ENCODE measurements around the gene TRIM22.
"Not testable (repeated sequence)": the region's sequence is repeated elsewhere in the genome, so short reads cannot be mapped to it uniquely, and the experiment has no call there.

TRIM22 gene

DNA sequence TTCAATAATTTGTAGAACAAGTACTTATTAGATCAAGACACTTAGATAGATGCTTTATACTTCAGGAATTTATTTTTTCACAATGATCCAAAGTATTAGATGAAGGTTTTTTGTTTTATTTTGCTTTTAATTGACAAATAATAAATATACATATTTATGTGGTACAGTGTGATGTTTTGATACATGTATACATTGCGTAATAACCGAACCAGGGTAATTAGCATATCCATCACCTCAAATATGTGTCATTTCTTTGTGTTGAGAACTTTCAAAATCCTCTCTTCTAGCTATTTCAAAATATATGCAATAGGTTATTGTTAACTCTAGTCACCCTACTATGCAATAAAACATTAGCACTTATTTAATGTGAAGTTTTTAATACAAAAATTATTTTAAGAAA lies 26.1 kb upstream of the TRIM22 start:
- no peak overlapping the region for H3K4me3 ChIP-seq (ENCODE audit: low read length)
- TF ChIP-seq, protein P1, sequence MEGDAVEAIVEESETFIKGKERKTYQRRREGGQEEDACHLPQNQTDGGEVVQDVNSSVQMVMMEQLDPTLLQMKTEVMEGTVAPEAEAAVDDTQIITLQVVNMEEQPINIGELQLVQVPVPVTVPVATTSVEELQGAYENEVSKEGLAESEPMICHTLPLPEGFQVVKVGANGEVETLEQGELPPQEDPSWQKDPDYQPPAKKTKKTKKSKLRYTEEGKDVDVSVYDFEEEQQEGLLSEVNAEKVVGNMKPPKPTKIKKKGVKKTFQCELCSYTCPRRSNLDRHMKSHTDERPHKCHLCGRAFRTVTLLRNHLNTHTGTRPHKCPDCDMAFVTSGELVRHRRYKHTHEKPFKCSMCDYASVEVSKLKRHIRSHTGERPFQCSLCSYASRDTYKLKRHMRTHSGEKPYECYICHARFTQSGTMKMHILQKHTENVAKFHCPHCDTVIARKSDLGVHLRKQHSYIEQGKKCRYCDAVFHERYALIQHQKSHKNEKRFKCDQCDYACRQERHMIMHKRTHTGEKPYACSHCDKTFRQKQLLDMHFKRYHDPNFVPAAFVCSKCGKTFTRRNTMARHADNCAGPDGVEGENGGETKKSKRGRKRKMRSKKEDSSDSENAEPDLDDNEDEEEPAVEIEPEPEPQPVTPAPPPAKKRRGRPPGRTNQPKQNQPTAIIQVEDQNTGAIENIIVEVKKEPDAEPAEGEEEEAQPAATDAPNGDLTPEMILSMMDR (conservative IDR thresholded peaks at IDR 0.05; ENCODE audit: low read depth, low read length), result no peak
- no peak for DNase-seq (ENCODE audit: low read depth)

DNA sequence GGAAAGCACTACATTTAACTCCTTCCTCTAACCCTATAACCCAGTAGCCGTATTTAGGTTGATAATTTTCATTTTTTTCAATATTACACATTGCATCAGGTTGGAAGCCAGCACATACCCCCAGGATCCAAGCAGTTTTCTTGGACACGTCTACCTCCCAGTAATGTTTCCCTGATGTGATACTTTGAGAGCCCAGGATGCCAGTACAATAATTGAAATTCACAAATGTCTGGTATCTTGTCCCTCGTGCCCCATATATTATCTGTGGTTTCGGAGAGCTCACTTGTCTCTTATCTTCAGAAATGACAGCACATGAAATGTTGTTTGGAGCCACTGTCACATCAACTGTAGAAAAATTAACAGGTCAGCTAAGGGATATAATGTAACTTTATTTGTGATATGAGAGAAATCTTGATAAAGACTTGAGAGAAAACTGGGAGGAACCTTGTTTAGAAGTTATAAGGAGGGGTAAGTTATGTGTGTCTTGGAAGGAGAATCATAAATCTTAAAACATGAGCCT lies 24.5 kb upstream of the TRIM22 start:
- no peak overlapping the region for H3K4me3 ChIP-seq (ENCODE audit: low read length)
- TF ChIP-seq, protein P1 (conservative IDR thresholded peaks at IDR 0.05; ENCODE audit: low read depth, low read length), result no peak
- no peak for DNase-seq (ENCODE audit: low read depth)

DNA sequence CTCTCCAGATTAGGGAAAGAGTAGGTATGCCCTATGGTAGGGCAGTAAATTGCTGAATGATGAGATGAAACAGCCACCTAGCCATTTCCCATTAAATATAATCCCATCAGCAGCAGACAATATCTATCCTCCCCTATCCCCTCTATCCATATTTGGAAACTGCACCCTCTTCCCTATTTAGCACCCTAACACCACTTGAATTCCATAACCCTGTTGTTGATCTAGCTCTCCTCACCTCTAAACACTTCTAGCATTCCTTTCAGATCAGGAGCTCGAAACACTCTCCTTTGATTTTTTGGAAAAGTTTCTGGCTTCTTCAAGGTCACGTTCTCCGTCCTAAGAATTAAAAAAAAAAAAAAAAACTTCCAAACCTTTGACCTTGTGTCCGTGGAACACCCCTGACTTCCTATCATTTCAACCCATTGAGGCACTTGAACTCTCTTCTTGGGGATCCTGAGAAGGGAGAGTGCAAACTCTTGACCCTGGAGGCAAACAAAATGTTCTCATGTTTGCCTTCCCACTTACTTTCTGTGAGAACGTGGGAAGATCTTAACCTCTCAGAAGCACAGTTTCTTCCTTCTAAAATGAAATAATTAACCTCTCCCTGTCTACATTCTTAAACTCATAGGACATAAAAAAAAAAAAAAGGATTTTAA lies 23.7 kb upstream of the TRIM22 start:
- TF ChIP-seq, protein P1 (conservative IDR thresholded peaks at IDR 0.05; ENCODE audit: low read depth, low read length), result no peak
- no peak for DNase-seq (ENCODE audit: low read depth)
- no peak overlapping the region for H3K4me3 ChIP-seq (ENCODE audit: low read length)

DNA sequence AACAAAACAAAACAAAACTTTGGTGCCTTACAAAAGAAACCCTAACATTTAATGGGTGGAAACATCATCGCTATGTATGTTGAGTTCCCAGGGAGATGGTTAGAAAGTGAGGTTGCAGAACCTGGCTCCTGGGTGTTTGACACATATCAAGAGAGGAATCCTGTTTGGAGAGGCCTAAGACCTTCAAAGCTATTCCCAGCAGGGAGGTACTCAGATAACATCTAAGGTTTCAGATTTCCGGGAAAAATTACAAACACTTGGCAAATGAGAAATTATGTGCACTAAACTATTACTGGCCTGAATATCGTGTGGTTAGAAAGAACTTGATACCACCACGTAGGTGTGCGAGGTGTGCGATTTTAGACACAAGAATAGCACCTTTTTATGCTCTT lies 23.2 kb upstream of the TRIM22 start:
- DNase-seq (ENCODE audit: low read depth), result no peak
- TF ChIP-seq, protein P1 (conservative IDR thresholded peaks at IDR 0.05; ENCODE audit: low read depth, low read length), result no peak
- H3K4me3 ChIP-seq (ENCODE audit: low read length), result no peak overlapping the region

DNA sequence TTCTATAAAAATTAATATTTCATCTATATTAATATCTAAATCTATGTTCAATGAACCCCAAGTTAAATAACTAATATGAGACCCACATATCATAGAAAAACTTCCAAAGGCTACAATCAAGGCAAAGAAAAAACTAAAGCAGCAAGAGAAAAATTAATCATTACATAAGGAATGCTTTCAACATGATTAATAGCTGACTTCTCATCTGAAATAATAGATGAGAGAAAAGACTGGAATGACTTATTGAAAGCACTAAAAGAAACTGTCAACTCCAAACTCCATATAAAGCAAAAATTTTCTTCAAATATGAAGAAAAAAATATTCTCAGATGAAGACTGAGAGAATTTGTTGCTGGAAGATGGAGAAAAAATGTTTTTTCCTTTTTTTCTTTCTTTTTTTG lies 17.8 kb upstream of the TRIM22 start:
- no peak for DNase-seq (ENCODE audit: low read depth)
- TF ChIP-seq, protein P1 (conservative IDR thresholded peaks at IDR 0.05; ENCODE audit: low read depth, low read length), result no peak

DNA sequence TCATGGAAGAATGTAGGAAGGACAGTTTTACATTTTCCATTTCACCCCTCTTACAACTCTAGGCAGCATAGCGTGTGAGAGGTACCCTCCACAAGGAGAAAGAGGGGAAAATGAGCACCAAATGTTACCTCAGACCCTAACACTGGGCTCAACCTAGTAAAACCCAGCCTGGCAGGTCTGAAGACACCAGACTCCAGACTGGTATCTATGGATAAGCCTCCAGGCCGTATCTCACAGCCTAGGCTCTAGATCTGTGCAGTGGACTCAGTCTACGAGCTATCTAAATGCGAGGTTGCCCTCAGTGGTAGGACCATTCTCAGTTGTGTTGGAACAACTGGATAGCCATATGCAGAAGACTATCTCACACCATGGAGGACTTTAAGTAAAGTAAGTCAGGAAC lies 15.2 kb upstream of the TRIM22 start:
- TF ChIP-seq, protein P1 (conservative IDR thresholded peaks at IDR 0.05; ENCODE audit: low read depth, low read length), result no peak
- no peak overlapping the region for H3K4me3 ChIP-seq (ENCODE audit: low read length)
- no peak for DNase-seq (ENCODE audit: low read depth)

More for the DNA sequence above, 17.8 kb upstream of the TRIM22 start:
- no peak overlapping the region for H3K4me3 ChIP-seq (ENCODE audit: low read length)

DNA sequence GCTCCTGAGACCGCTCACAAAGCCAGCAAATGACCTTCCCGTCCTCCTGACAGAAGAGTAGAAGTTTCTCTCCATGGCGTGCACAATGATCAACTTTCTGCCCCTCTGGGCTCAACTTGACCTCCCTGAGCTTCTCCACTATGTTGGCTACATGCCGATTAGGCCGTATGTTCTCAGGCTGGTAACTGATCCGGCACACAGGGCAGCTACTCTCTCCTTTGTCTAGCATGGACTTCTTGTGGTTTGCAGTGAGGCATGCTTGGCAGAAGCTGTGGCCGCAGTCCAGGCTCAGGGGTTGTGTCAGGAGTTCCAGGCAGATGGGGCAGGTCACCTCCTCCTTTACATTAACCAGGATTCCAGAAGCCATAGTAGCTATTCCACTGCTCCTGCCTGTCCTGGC lies 9.8 kb upstream of the TRIM22 start:
- TF ChIP-seq, protein P1 (conservative IDR thresholded peaks at IDR 0.05; ENCODE audit: low read depth, low read length), result no peak
- H3K4me3 ChIP-seq (ENCODE audit: low read length), result no peak overlapping the region
- no peak for DNase-seq (ENCODE audit: low read depth)

DNA sequence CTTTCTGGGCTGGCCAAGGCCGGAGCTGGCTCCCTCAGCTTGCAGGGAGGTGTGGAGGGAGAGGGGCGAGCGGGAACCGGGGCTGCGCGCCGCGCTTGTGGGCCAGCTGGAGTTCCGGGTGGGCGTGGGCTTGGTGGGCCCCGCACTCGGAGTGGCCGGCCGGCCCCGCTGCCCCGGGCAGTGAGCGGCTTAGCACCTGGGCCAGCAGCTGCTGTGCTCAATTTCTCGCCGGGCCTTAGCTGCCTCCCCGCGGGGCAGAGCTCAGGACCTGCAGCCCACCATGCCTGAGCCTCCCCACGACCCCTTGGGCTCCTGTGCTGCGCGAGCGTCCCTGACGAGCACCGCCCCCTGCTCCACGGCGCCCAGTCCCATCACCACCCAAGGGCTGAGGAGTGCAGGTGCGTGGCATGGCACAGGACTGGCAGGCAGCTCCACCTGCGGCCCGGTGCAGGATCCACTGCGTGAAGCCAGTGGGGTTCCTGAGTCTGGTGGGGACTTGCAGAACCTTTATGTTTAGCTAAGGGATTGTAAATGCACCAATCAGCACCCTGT lies 6.6 kb upstream of the TRIM22 start:
- DNase-seq (ENCODE audit: low read depth); H3K4me3 ChIP-seq (ENCODE audit: low read length): not testable (repeated sequence)

DNA sequence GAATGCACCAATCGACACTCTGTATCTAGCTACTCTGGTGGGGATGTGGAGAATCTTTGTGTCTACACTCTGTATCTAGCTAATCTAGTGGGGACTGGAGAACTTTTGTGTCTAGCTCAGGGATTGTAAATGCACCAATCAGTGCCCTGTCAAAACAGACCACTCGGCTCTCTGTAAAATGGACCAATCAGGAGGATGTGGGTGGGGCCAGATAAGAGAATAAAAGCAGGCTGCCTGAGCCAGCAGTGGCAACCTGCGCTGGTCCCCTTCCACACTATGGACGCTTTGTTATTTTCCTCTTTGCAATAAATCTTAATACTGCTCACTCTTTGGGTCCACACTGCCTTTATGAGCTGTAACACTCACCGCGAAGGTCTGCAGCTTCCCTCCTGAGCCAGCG lies 6.0 kb upstream of the TRIM22 start:
- not testable (repeated sequence) for H3K4me3 ChIP-seq (ENCODE audit: low read length); DNase-seq (ENCODE audit: low read depth)
